Vagina (tissue), 2 donors: ENCODE measurements around the gene EDDM3A. TPM values are rescaled to one million over a fixed set of nuclear protein-coding genes. Genes with fewer than 3 reads are reported as not detected.
"Not testable (repeated sequence)": the region's sequence is repeated elsewhere in the genome, so short reads cannot be mapped to it uniquely, and the experiment has no call there.

ENCODE experiments used
- DNase-seq, 2 donors: peaks; one replicate each; pipeline ENCODE4 v3.0.0-alpha.2; 2017; ENCODE audit errors: extremely low spot score in 2 of 2
- H3K27ac ChIP-seq: fragments of 200-600 bp; sonication (generic); one replicate; pipeline ENCODE4 v1.5.1; 2019
- H3K27me3 ChIP-seq: fragments of 200-600 bp; sonication (generic); one replicate; pipeline ENCODE4 v1.5.1; 2019
- H3K36me3 ChIP-seq, 2 donors: fragments of 200-600 bp; sonication (generic); one replicate each; pipeline ENCODE4 v1.5.1; 2017 to 2019
- H3K4me1 ChIP-seq: fragments of 200-600 bp; sonication (generic); one replicate; pipeline ENCODE4 v1.5.1; 2019
- H3K4me3 ChIP-seq, 2 donors: fragments of 200-600 bp; sonication (generic); 1 replicate in 1 of 2; 2 replicates in 1 of 2; pipeline ENCODE4 v1.5.1; 2016 to 2019
- H3K9me3 ChIP-seq: fragments of 200-600 bp; sonication (generic); one replicate; pipeline ENCODE4 v1.5.1; 2019
- POLR2A ChIP-seq, 2 donors: fragments of 450-650 bp; IDR thresholded peaks; one replicate each; pipeline ENCODE4 v1.6.1; 2017; ENCODE audit warnings: antibody characterized with exemption in 2 of 2, mild to moderate bottlenecking in 2 of 2, moderate library complexity in 2 of 2
- POLR2AphosphoS5 ChIP-seq, 2 donors: sonication (generic); formaldehyde crosslinking; IDR thresholded peaks; one replicate each; pipeline ENCODE4 v1.9.0; 2017; ENCODE audit warnings: antibody characterized with exemption in 2 of 2, mild to moderate bottlenecking in 2 of 2, low read depth in 1 of 2; ENCODE audit not compliant: insufficient read depth in 1 of 2
- intact Hi-C: fragments of 100-400 bp; cut with DNase I; formaldehyde crosslinking; loops from one replicate; pipeline ENCODE4 v1.15.1; 2023
- total RNA-seq: library from RNA; depleted of rRNA; stranded (reverse); fragments of >200 nt; gene quantifications from one replicate; pipeline ENCODE4 v1.2.3, GENCODE V29; 2016
- TF ChIP-seq, protein P1 (sequence below), 3 experiments: fragments of 450-650 bp in 2 of 3; fragments of 200-600 bp in 1 of 3; sonication (generic) in 1 of 3; IDR thresholded peaks; one replicate each; pipeline ENCODE4 v1.5.1; 2017 to 2019; ENCODE audit warnings: antibody characterized with exemption in 3 of 3, mild to moderate bottlenecking in 2 of 3, moderate library complexity in 2 of 3

The EDDM3A gene
- total RNA-seq, 1 donor from 2014 or later: not detected

DNA sequence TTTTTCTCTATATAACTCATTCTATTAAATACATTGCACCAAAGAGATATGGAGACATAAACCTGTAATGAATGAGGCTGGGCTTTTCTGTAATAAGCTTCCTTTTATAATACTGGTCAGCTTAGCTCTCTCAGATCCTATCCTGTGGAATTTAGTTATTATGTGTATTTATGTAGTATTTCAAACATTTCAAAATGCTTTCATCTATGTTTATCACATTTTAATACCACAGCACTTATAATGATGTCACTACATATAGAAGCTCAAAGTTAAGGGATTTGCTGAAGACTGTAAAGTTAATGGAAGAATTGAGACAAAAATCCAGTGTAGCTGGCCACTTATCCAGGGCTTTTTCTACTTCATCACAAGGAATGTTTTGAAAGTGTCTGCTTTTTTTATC, 45.8 kb upstream of the EDDM3A start:
- peaks cover 7% of the 10 kb centered on the region for H3K4me1 ChIP-seq
- no peaks in the 10 kb centered on the region for H3K9me3 ChIP-seq
- DNase-seq: no peak
- H3K27ac ChIP-seq: no peak overlapping the region
- no peak overlapping the region for H3K4me3 ChIP-seq
- TF ChIP-seq POLR2A (IDR thresholded peaks at IDR 0.05) (no peak), POLR2AphosphoS5 (IDR thresholded peaks at IDR 0.05; ENCODE audit: insufficient read depth in 1 of 2, low read depth in 1 of 2) (no peak)
- TF ChIP-seq, protein P1, sequence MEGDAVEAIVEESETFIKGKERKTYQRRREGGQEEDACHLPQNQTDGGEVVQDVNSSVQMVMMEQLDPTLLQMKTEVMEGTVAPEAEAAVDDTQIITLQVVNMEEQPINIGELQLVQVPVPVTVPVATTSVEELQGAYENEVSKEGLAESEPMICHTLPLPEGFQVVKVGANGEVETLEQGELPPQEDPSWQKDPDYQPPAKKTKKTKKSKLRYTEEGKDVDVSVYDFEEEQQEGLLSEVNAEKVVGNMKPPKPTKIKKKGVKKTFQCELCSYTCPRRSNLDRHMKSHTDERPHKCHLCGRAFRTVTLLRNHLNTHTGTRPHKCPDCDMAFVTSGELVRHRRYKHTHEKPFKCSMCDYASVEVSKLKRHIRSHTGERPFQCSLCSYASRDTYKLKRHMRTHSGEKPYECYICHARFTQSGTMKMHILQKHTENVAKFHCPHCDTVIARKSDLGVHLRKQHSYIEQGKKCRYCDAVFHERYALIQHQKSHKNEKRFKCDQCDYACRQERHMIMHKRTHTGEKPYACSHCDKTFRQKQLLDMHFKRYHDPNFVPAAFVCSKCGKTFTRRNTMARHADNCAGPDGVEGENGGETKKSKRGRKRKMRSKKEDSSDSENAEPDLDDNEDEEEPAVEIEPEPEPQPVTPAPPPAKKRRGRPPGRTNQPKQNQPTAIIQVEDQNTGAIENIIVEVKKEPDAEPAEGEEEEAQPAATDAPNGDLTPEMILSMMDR (IDR thresholded peaks at IDR 0.05): no peak
- peaks cover 0 to 9% of the 10 kb centered on the region in 2 donors for H3K36me3 ChIP-seq
- no peaks in the 10 kb centered on the region for H3K27me3 ChIP-seq
- intact Hi-C loops: loop anchor here (5.0 kb wide), 1 partner anchor 157 kb away; no protein-coding TSS in a partner anchor

GRCh38 chr14:20700965-20701364, 44.7 kb upstream of the EDDM3A start:
- H3K9me3 ChIP-seq, H3K4me3 ChIP-seq, H3K27ac ChIP-seq, DNase-seq, H3K36me3 ChIP-seq, H3K4me1 ChIP-seq, H3K27me3 ChIP-seq: not testable (repeated sequence)
- intact Hi-C loops: loop anchor here (5.0 kb wide), 1 partner anchor 156 kb away; no protein-coding TSS in a partner anchor

- Histone ChIP-seq H3K27ac (no peak overlapping the region), H3K9me3 (no peaks in the 10 kb centered on the region), H3K27me3 (no peaks in the 10 kb centered on the region), H3K4me1 (no peaks in the 10 kb centered on the region), H3K4me3 (no peak overlapping the region), H3K36me3 (no peaks in the 10 kb centered on the region)
- TF ChIP-seq POLR2AphosphoS5 (IDR thresholded peaks at IDR 0.05; ENCODE audit: insufficient read depth in 1 of 2, low read depth in 1 of 2) (no peak), POLR2A (IDR thresholded peaks at IDR 0.05) (no peak)
- TF ChIP-seq, protein P1 (IDR thresholded peaks at IDR 0.05): no peak
- DNase-seq: no peak
- intact Hi-C loops: no loop called here
These were observed 38.9 kb upstream of the EDDM3A start for GRCh38 chr14:20706657-20707355.

DNA sequence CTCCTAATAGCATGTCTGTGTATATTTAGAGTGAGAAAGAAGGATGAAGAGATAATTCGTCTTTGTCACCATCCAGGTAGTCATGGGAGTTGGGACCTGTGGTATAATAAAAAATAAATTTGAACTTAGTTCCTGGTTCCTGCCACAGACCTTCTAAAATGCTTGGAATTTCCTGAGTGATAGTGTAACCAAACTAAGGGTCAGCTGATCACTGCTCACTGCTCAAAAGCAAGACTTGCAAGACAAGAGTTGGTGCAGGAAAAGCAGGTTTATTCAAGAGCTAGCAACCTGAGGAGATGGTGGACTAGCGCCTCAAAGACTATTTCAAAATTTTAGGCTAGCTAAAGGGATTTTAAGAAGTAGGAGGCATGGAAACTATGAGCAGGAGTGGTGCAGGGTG, 38.1 kb upstream of the EDDM3A start:
- Histone ChIP-seq H3K9me3 (no peaks in the 10 kb centered on the region), H3K4me3 (no peak overlapping the region), H3K4me1 (no peaks in the 10 kb centered on the region), H3K36me3 (no peaks in the 10 kb centered on the region), H3K27ac (no peak overlapping the region), H3K27me3 (no peaks in the 10 kb centered on the region)
- peak in 1 of 2 donors; percentile 22 for TF ChIP-seq POLR2AphosphoS5 (IDR thresholded peaks at IDR 0.05; ENCODE audit: insufficient read depth in 1 of 2, low read depth in 1 of 2)
- TF ChIP-seq POLR2A (IDR thresholded peaks at IDR 0.05): no peak
- no peak for DNase-seq
- intact Hi-C loops: no loop called here

- no peaks in the 10 kb centered on the region for H3K27me3 ChIP-seq
- DNase-seq: no peak
- no peaks in the 10 kb centered on the region for H3K4me1 ChIP-seq
- H3K9me3 ChIP-seq: no peaks in the 10 kb centered on the region
- H3K27ac ChIP-seq: no peak overlapping the region
- H3K36me3 ChIP-seq: no peaks in the 10 kb centered on the region
- TF ChIP-seq POLR2A (IDR thresholded peaks at IDR 0.05): no peak
- TF ChIP-seq POLR2AphosphoS5 (IDR thresholded peaks at IDR 0.05; ENCODE audit: insufficient read depth in 1 of 2, low read depth in 1 of 2): no peak
- TF ChIP-seq, protein P1 (IDR thresholded peaks at IDR 0.05): no peak
- intact Hi-C loops: no loop called here
- H3K4me3 ChIP-seq: no peak overlapping the region
These were observed 34.4 kb upstream of the EDDM3A start for GRCh38 chr14:20711261-20711660.

GRCh38 chr14:20711685-20712084, 34.0 kb upstream of the EDDM3A start:
- H3K4me1 ChIP-seq: no peaks in the 10 kb centered on the region
- no peak for DNase-seq
- TF ChIP-seq POLR2AphosphoS5 (IDR thresholded peaks at IDR 0.05; ENCODE audit: insufficient read depth in 1 of 2, low read depth in 1 of 2) (no peak), POLR2A (IDR thresholded peaks at IDR 0.05) (no peak)
- TF ChIP-seq, protein P1 (IDR thresholded peaks at IDR 0.05): no peak
- no peak overlapping the region for H3K4me3 ChIP-seq
- no peaks in the 10 kb centered on the region for H3K9me3 ChIP-seq
- no peak overlapping the region for H3K27ac ChIP-seq
- intact Hi-C loops: no loop called here
- H3K36me3 ChIP-seq: no peaks in the 10 kb centered on the region
- no peaks in the 10 kb centered on the region for H3K27me3 ChIP-seq
